SJCRH30 (cell line): ENCODE data around the gene BBX. TPM values are rescaled to one million over a fixed set of nuclear protein-coding genes. Genes with fewer than 3 reads are reported as not detected.
"Not testable (repeated sequence)": the region's sequence is repeated elsewhere in the genome, so short reads cannot be mapped to it uniquely, and the experiment has no call there.

ENCODE experiments used
- DNase-seq, 2 experiments: peaks; one replicate each; pipeline ENCODE4 v3.0.0-alpha.2; 2015 to 2020
- H3K27ac ChIP-seq: fragments of 250-450 bp; sonication (Bioruptor Pico); 2 replicates; pipeline ENCODE4 v1.5.1; 2020; ENCODE audit warnings: mild to moderate bottlenecking, moderate library complexity
- H3K27me3 ChIP-seq: fragments of 250-450 bp; sonication (Bioruptor Pico); 2 replicates; pipeline ENCODE4 v1.5.1; 2020; ENCODE audit warnings: mild to moderate bottlenecking, moderate library complexity
- H3K36me3 ChIP-seq: fragments of 250-450 bp; sonication (Bioruptor Pico); 2 replicates; pipeline ENCODE4 v1.5.1; 2020; ENCODE audit warnings: mild to moderate bottlenecking, moderate library complexity
- H3K4me1 ChIP-seq: fragments of 250-450 bp; sonication (Bioruptor Pico); 2 replicates; pipeline ENCODE4 v1.5.1; 2020; ENCODE audit warnings: mild to moderate bottlenecking, moderate library complexity
- H3K4me3 ChIP-seq: fragments of 250-450 bp; sonication (Bioruptor Pico); 2 replicates; pipeline ENCODE4 v1.5.1; 2020; ENCODE audit warnings: mild to moderate bottlenecking, moderate library complexity
- H3K9me3 ChIP-seq: fragments of 250-450 bp; sonication (Bioruptor Pico); replicated peaks from 2 replicates; pipeline ENCODE4 v1.5.1; 2020; ENCODE audit warnings: mild to moderate bottlenecking, moderate library complexity
- total RNA-seq: library from RNA; depleted of rRNA; stranded (reverse); fragments of >200 nt; shearing (Covaris generic); gene quantifications from 2 replicates; pipeline ENCODE4 v1.2.3, GENCODE V29; 2014

The BBX gene
- total RNA-seq, 1 experiment from 2014 or later = 54.0 TPM

- DNase-seq = no peak
- Histone ChIP-seq H3K4me1 (no peaks in the 10 kb centered on the region), H3K4me3 (no peak overlapping the region), H3K27me3 (no peaks in the 10 kb centered on the region), H3K9me3 (no peaks in the 10 kb centered on the region), H3K27ac (no peak overlapping the region), H3K36me3 (no peaks in the 10 kb centered on the region)
These were observed 40.3 kb downstream of the BBX start for GRCh38 chr3:107562969-107563529.

GRCh38 chr3:107565244-107565643 is 42.5 kb downstream of the BBX start:
- not testable (repeated sequence) for H3K4me3 ChIP-seq, H3K9me3 ChIP-seq, H3K27me3 ChIP-seq, H3K27ac ChIP-seq, H3K36me3 ChIP-seq, H3K4me1 ChIP-seq, DNase-seq

- DNase-seq, H3K36me3 ChIP-seq, H3K27ac ChIP-seq, H3K27me3 ChIP-seq, H3K9me3 ChIP-seq, H3K4me3 ChIP-seq: not testable (repeated sequence)
- H3K4me1 ChIP-seq = peaks cover 11% of the 10 kb centered on the region
These were observed 48.3 kb downstream of the BBX start for GRCh38 chr3:107571089-107571488.

GRCh38 chr3:107571492-107571891 is 48.7 kb downstream of the BBX start:
- not testable (repeated sequence) for H3K36me3 ChIP-seq, H3K27me3 ChIP-seq
- peaks cover 11% of the 10 kb centered on the region for H3K4me1 ChIP-seq

GRCh38 chr3:107574650-107575049 is 51.9 kb downstream of the BBX start:
- Histone ChIP-seq H3K4me1 (peaks cover 11% of the 10 kb centered on the region), H3K4me3 (no peak overlapping the region), H3K27me3 (no peaks in the 10 kb centered on the region), H3K9me3 (no peaks in the 10 kb centered on the region), H3K36me3 (no peaks in the 10 kb centered on the region), H3K27ac (peak overlapping the region; percentile 11)
- peak in 1 of 2 experiments; percentile 64 for DNase-seq

More at GRCh38 chr3:107571492-107571891, 48.7 kb downstream of the BBX start:
- H3K9me3 ChIP-seq, H3K4me3 ChIP-seq, DNase-seq, H3K27ac ChIP-seq: not testable (repeated sequence)

GRCh38 chr3:107578091-107578490 is 55.3 kb downstream of the BBX start:
- H3K27me3 ChIP-seq = no peaks in the 10 kb centered on the region
- H3K4me1 ChIP-seq = peaks cover 11% of the 10 kb centered on the region
- no peak overlapping the region for H3K27ac ChIP-seq
- H3K4me3 ChIP-seq = no peak overlapping the region
- DNase-seq = no peak
- H3K36me3 ChIP-seq = no peaks in the 10 kb centered on the region; the same call in none of the 2 replicates
- no peaks in the 10 kb centered on the region for H3K9me3 ChIP-seq

- Histone ChIP-seq H3K27ac (no peak overlapping the region), H3K36me3 (no peaks in the 10 kb centered on the region; the same call in none of the 2 replicates), H3K27me3 (no peaks in the 10 kb centered on the region), H3K4me1 (peaks cover 11% of the 10 kb centered on the region), H3K9me3 (no peaks in the 10 kb centered on the region), H3K4me3 (no peak overlapping the region)
- no peak for DNase-seq
These were observed 55.8 kb downstream of the BBX start for GRCh38 chr3:107578523-107578922.

GRCh38 chr3:107579371-107579770 is 56.6 kb downstream of the BBX start:
- no peak for DNase-seq
- Histone ChIP-seq H3K9me3 (no peaks in the 10 kb centered on the region), H3K36me3 (no peaks in the 10 kb centered on the region; the same call in none of the 2 replicates), H3K4me1 (peaks cover 11% of the 10 kb centered on the region), H3K27ac (no peak overlapping the region), H3K4me3 (no peak overlapping the region), H3K27me3 (no peaks in the 10 kb centered on the region)

GRCh38 chr3:107581230-107581629 is 58.5 kb downstream of the BBX start:
- Histone ChIP-seq H3K4me3 (no peak overlapping the region), H3K4me1 (no peaks in the 10 kb centered on the region), H3K27me3 (no peaks in the 10 kb centered on the region), H3K9me3 (no peaks in the 10 kb centered on the region), H3K27ac (no peak overlapping the region), H3K36me3 (no peaks in the 10 kb centered on the region; the same call in none of the 2 replicates)
- DNase-seq = no peak

- Histone ChIP-seq H3K27ac (no peak overlapping the region), H3K4me1 (no peaks in the 10 kb centered on the region), H3K27me3 (no peaks in the 10 kb centered on the region), H3K4me3 (no peak overlapping the region), H3K9me3 (no peaks in the 10 kb centered on the region), H3K36me3 (no peaks in the 10 kb centered on the region; the same call in 1 of the 2 replicates)
- no peak for DNase-seq
These were observed 65.5 kb downstream of the BBX start for GRCh38 chr3:107588217-107588616.

GRCh38 chr3:107589454-107589853 is 66.7 kb downstream of the BBX start:
- Histone ChIP-seq H3K4me1 (no peaks in the 10 kb centered on the region), H3K9me3 (no peaks in the 10 kb centered on the region), H3K36me3 (no peaks in the 10 kb centered on the region), H3K27me3 (no peaks in the 10 kb centered on the region), H3K4me3 (no peak overlapping the region), H3K27ac (no peak overlapping the region)
- no peak for DNase-seq

GRCh38 chr3:107590786-107591185 is 68.0 kb downstream of the BBX start:
- no peaks in the 10 kb centered on the region for H3K4me1 ChIP-seq
- no peaks in the 10 kb centered on the region for H3K36me3 ChIP-seq
- H3K27ac ChIP-seq = no peak overlapping the region
- H3K4me3 ChIP-seq = no peak overlapping the region
- DNase-seq = no peak
- H3K9me3 ChIP-seq = no peaks in the 10 kb centered on the region
- H3K27me3 ChIP-seq = no peaks in the 10 kb centered on the region

GRCh38 chr3:107592073-107592472 is 69.3 kb downstream of the BBX start:
- Histone ChIP-seq H3K4me1 (no peaks in the 10 kb centered on the region), H3K4me3 (no peak overlapping the region), H3K27me3 (no peaks in the 10 kb centered on the region), H3K36me3 (no peaks in the 10 kb centered on the region), H3K27ac (no peak overlapping the region), H3K9me3 (no peaks in the 10 kb centered on the region)
- DNase-seq = no peak

- Histone ChIP-seq H3K27me3 (no peaks in the 10 kb centered on the region), H3K27ac (no peak overlapping the region), H3K9me3 (no peaks in the 10 kb centered on the region), H3K4me1 (no peaks in the 10 kb centered on the region), H3K4me3 (no peak overlapping the region), H3K36me3 (no peaks in the 10 kb centered on the region)
- no peak for DNase-seq
These were observed 72.1 kb downstream of the BBX start for GRCh38 chr3:107594870-107595269.

GRCh38 chr3:107596639-107597038 is 73.9 kb downstream of the BBX start:
- Histone ChIP-seq H3K9me3 (no peaks in the 10 kb centered on the region), H3K27me3 (no peaks in the 10 kb centered on the region), H3K27ac (no peak overlapping the region), H3K36me3 (no peaks in the 10 kb centered on the region; the same call in 1 of the 2 replicates), H3K4me3 (no peak overlapping the region), H3K4me1 (no peaks in the 10 kb centered on the region)
- no peak for DNase-seq
